ENCODE results near the gene GPR37.

GPR37 gene

GRCh38 chr7:124764847-124765400 is 668 bp downstream of the GPR37 start:
- H3K9me2 ChIP-seq (replicated peaks; ENCODE audit: control insufficient read depth, low read length) = no peaks in the 10 kb centered on the region
- no peaks in the 10 kb centered on the region for H3K79me2 ChIP-seq (ENCODE audit: control insufficient read depth, low read length)
- H3K9me3 ChIP-seq (ENCODE audit: control insufficient read depth, insufficient read depth, low read length) = peaks cover 21% of the 10 kb centered on the region
- H3F3A ChIP-seq (ENCODE audit: control insufficient read depth, insufficient read depth) = no peaks in the 10 kb centered on the region
- no peak for TF ChIP-seq EZH2phosphoT487 (IDR thresholded peaks at IDR 0.05; ENCODE audit: borderline replicate concordance, low read length)
- no peak for TF ChIP-seq CTCF (IDR thresholded peaks at IDR 0.05; ENCODE audit: low read depth, low read length, poor library complexity, severe bottlenecking)
- H3K27me3 ChIP-seq (ENCODE audit: control insufficient read depth, low read length) = no peaks in the 10 kb centered on the region
- H4K20me1 ChIP-seq (ENCODE audit: control insufficient read depth, insufficient read depth, low read depth, low read length) = no peaks in the 10 kb centered on the region
- no peaks in the 10 kb centered on the region for H3K36me3 ChIP-seq (ENCODE audit: control insufficient read depth, low read length)
- no peak overlapping the region for H3K4me3 ChIP-seq (ENCODE audit: low read length)
- no peak overlapping the region for H3K4me2 ChIP-seq (ENCODE audit: low read length)
- H3K4me1 ChIP-seq (ENCODE audit: control insufficient read depth, low read length) = no peaks in the 10 kb centered on the region
- H3K27ac ChIP-seq (ENCODE audit: low read depth, low read length) = no peak overlapping the region

GRCh38 chr7:124764051-124764846 is 1.3 kb downstream of the GPR37 start:
- no peak overlapping the region for H3K4me2 ChIP-seq (ENCODE audit: low read length)
- H3F3A ChIP-seq (ENCODE audit: control insufficient read depth, insufficient read depth) = no peaks in the 10 kb centered on the region
- peaks cover 21% of the 10 kb centered on the region for H3K9me3 ChIP-seq (ENCODE audit: control insufficient read depth, insufficient read depth, low read length)
- no peaks in the 10 kb centered on the region for H4K20me1 ChIP-seq (ENCODE audit: control insufficient read depth, insufficient read depth, low read depth, low read length)
- H3K4me1 ChIP-seq (ENCODE audit: control insufficient read depth, low read length) = no peaks in the 10 kb centered on the region
- no peaks in the 10 kb centered on the region for H3K36me3 ChIP-seq (ENCODE audit: control insufficient read depth, low read length)
- no peak overlapping the region for H3K27ac ChIP-seq (ENCODE audit: low read depth, low read length)
- H3K4me3 ChIP-seq (ENCODE audit: low read length) = no peak overlapping the region
- no peaks in the 10 kb centered on the region for H3K79me2 ChIP-seq (ENCODE audit: control insufficient read depth, low read length)
- TF ChIP-seq CTCF (IDR thresholded peaks at IDR 0.05; ENCODE audit: low read depth, low read length, poor library complexity, severe bottlenecking) = no peak
- no peak for TF ChIP-seq EZH2phosphoT487 (IDR thresholded peaks at IDR 0.05; ENCODE audit: borderline replicate concordance, low read length)
- H3K27me3 ChIP-seq (ENCODE audit: control insufficient read depth, low read length) = no peaks in the 10 kb centered on the region
- H3K9me2 ChIP-seq (replicated peaks; ENCODE audit: control insufficient read depth, low read length) = no peaks in the 10 kb centered on the region

GRCh38 chr7:124762611-124763143 is 2.9 kb downstream of the GPR37 start:
- Histone ChIP-seq H3K36me3 (ENCODE audit: control insufficient read depth, low read length) (no peaks in the 10 kb centered on the region), H3K79me2 (ENCODE audit: control insufficient read depth, low read length) (no peaks in the 10 kb centered on the region), H3K27me3 (ENCODE audit: control insufficient read depth, low read length) (no peaks in the 10 kb centered on the region), H3F3A (ENCODE audit: control insufficient read depth, insufficient read depth) (no peaks in the 10 kb centered on the region), H3K9me2 (replicated peaks; ENCODE audit: control insufficient read depth, low read length) (no peaks in the 10 kb centered on the region), H3K4me2 (ENCODE audit: low read length) (no peak overlapping the region), H4K20me1 (ENCODE audit: control insufficient read depth, insufficient read depth, low read depth, low read length) (no peaks in the 10 kb centered on the region), H3K4me3 (ENCODE audit: low read length) (no peak overlapping the region), H3K4me1 (ENCODE audit: control insufficient read depth, low read length) (no peaks in the 10 kb centered on the region), H3K9me3 (ENCODE audit: control insufficient read depth, insufficient read depth, low read length) (peaks cover 21% of the 10 kb centered on the region), H3K27ac (ENCODE audit: low read depth, low read length) (no peak overlapping the region)
- no peak for TF ChIP-seq EZH2phosphoT487 (IDR thresholded peaks at IDR 0.05; ENCODE audit: borderline replicate concordance, low read length)
- no peak for TF ChIP-seq CTCF (IDR thresholded peaks at IDR 0.05; ENCODE audit: low read depth, low read length, poor library complexity, severe bottlenecking)

Measured in DOHH2 (cell line).